Chondrocyte (in vitro differentiated cells): ENCODE measurements around the gene SPANXC. TPM values are rescaled to one million over a fixed set of nuclear protein-coding genes. Genes with fewer than 3 reads are reported as not detected.

Experiments used
- DNase-seq: peaks from one replicate; pipeline ENCODE4 v3.0.0; 2021; ENCODE audit warnings: mixed read lengths, low spot score
- H3K27ac Mint-ChIP-seq: one replicate; pipeline ENCODE4 v1.8.0; 2021; ENCODE audit warnings: mild to moderate bottlenecking, moderate library complexity, mixed read lengths; ENCODE audit not compliant: unreplicated experiment
- H3K27me3 Mint-ChIP-seq: 2 replicates; pipeline ENCODE4 v1.8.0; 2021; ENCODE audit warnings: low read depth, mixed read lengths
- H3K36me3 Mint-ChIP-seq: 2 replicates; pipeline ENCODE4 v1.8.0; 2021; ENCODE audit warnings: low read depth, mixed read lengths
- H3K4me1 Mint-ChIP-seq: 2 replicates; pipeline ENCODE4 v1.8.0; 2021; ENCODE audit warnings: low read depth, mild to moderate bottlenecking, mixed read lengths
- H3K4me3 Mint-ChIP-seq: one replicate; pipeline ENCODE4 v1.8.0; 2021; ENCODE audit warnings: mild to moderate bottlenecking, moderate library complexity, mixed read lengths; ENCODE audit not compliant: unreplicated experiment
- H3K9me3 Mint-ChIP-seq: 2 replicates; pipeline ENCODE4 v1.8.0; 2021; ENCODE audit warnings: low read depth, mixed read lengths
- total RNA-seq: library from RNA; stranded (reverse); gene quantifications from 3 replicates; pipeline ENCODE4 v1.2.1, GENCODE V29; 2021
- TF ChIP-seq, protein P1 (sequence below): fragments of 200-600 bp; sonication (generic); IDR thresholded peaks from 2 replicates; pipeline ENCODE4 v1.5.0; 2021; ENCODE audit warnings: antibody characterized with exemption, mild to moderate bottlenecking, moderate library complexity

The SPANXC gene
- total RNA-seq, 1 donor from 2014 or later: not detected

DNA sequence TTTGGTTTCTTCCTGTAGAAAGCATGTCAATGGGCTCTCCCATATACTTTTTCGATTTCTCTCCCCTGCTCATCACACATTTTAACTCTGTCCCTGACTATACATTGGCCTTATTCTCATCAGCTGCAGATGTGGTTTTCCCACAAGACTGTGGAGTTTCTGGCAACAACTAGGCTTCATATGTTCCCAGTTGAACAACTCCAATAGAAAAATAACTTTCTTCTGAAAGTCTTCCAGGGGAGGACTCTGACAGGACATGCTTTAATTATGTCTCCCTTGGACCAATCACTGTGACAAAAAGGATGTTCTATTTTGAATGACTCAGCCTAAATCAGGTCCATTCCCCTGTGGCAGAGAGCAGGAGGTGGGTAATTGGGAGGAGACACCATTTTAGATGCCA is 28.1 kb downstream of the SPANXC start:
- no peak overlapping the region for H3K27ac Mint-ChIP-seq
- H3K4me1 Mint-ChIP-seq: no peaks in the 10 kb centered on the region
- TF ChIP-seq, protein P1, sequence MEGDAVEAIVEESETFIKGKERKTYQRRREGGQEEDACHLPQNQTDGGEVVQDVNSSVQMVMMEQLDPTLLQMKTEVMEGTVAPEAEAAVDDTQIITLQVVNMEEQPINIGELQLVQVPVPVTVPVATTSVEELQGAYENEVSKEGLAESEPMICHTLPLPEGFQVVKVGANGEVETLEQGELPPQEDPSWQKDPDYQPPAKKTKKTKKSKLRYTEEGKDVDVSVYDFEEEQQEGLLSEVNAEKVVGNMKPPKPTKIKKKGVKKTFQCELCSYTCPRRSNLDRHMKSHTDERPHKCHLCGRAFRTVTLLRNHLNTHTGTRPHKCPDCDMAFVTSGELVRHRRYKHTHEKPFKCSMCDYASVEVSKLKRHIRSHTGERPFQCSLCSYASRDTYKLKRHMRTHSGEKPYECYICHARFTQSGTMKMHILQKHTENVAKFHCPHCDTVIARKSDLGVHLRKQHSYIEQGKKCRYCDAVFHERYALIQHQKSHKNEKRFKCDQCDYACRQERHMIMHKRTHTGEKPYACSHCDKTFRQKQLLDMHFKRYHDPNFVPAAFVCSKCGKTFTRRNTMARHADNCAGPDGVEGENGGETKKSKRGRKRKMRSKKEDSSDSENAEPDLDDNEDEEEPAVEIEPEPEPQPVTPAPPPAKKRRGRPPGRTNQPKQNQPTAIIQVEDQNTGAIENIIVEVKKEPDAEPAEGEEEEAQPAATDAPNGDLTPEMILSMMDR: no peak
- peaks cover 12% of the 10 kb centered on the region for H3K9me3 Mint-ChIP-seq
- H3K4me3 Mint-ChIP-seq: no peak overlapping the region
- no peaks in the 10 kb centered on the region for H3K36me3 Mint-ChIP-seq
- no peak for DNase-seq
- no peaks in the 10 kb centered on the region for H3K27me3 Mint-ChIP-seq

DNA sequence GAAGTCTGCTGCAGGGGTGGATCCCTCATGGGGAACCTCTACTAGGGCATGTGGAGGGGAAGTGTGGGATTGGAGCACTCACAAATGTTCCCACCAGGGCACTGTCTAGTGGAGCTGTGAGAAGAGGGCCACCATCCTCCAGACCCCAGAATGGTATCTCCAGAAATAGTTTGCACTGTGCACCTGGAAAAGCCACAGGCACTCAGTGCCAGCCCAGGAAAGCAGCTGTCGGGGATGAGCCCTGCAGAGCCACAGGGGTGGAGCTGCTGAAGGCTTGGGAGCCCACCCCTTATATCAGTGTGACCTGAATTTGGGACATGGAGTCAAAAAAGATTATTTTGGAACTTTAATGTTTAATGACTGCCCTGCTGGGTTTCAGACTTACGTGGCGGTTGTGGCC is 40.4 kb downstream of the SPANXC start:
- no peak overlapping the region for H3K4me3 Mint-ChIP-seq
- no peak for DNase-seq
- peaks cover 16% of the 10 kb centered on the region for H3K9me3 Mint-ChIP-seq
- H3K27me3 Mint-ChIP-seq: no peaks in the 10 kb centered on the region
- no peaks in the 10 kb centered on the region for H3K36me3 Mint-ChIP-seq
- no peak overlapping the region for H3K27ac Mint-ChIP-seq
- H3K4me1 Mint-ChIP-seq: no peaks in the 10 kb centered on the region
- TF ChIP-seq, protein P1: no peak

Other genes with a start within 250 kb of the SPANXC start
- not detected in 3 replicates for gene SPANXB1, start 239.9 kb downstream of the SPANXC start, total RNA-seq
- gene LDOC1, start 65.4 kb downstream of the SPANXC start, total RNA-seq: 28.6 to 33.8 TPM (median 30.9 TPM) in 3 replicates